Esophagus muscularis mucosa (tissue), 4 donors: ENCODE measurements around the gene ENDOD1. TPM values are rescaled to one million over a fixed set of nuclear protein-coding genes. Genes with fewer than 3 reads are reported as not detected.

Experiments
- DNase-seq: peaks from one replicate; pipeline ENCODE4 v3.0.0-alpha.2; 2017; ENCODE audit errors: extremely low spot score
- H3K27ac ChIP-seq, 4 donors: fragments of 200-600 bp; sonication (generic); replicated peaks in 1 of 4; 1 replicate in 3 of 4; 2 replicates in 1 of 4; pipeline ENCODE4 v1.5.1; 2016 to 2019; ENCODE audit warnings: mild to moderate bottlenecking in 1 of 4
- H3K27me3 ChIP-seq, 4 donors: fragments of 200-600 bp; sonication (generic); one replicate each; pipeline versions ENCODE4 v1.5.1 to v1.6.0; 2016 to 2019
- H3K36me3 ChIP-seq, 4 donors: fragments of 200-600 bp; sonication (generic); one replicate each; pipeline ENCODE4 v1.5.1; 2016 to 2019
- H3K4me1 ChIP-seq, 4 donors: fragments of 200-600 bp; sonication (generic); one replicate each; pipeline ENCODE4 v1.5.1; 2016 to 2019
- H3K4me3 ChIP-seq, 4 donors: fragments of 200-600 bp; sonication (generic); 1 replicate in 2 of 4; 2 replicates in 2 of 4; pipeline ENCODE4 v1.5.1; 2016 to 2019; ENCODE audit warnings: mild to moderate bottlenecking in 4 of 4, moderate library complexity in 1 of 4
- H3K9me3 ChIP-seq, 4 donors: fragments of 200-600 bp; sonication (generic); 1 replicate in 3 of 4; 2 replicates in 1 of 4; pipeline ENCODE4 v1.5.1; 2016 to 2019
- EP300 ChIP-seq: sonication (generic); formaldehyde crosslinking; IDR thresholded peaks from one replicate; pipeline ENCODE4 v1.6.1; 2017; ENCODE audit warnings: antibody characterized with exemption
- POLR2A ChIP-seq: fragments of 450-650 bp; IDR thresholded peaks from one replicate; pipeline ENCODE4 v1.6.1; 2017; ENCODE audit warnings: antibody characterized with exemption, moderate library complexity, mild to moderate bottlenecking, low read depth
- POLR2AphosphoS5 ChIP-seq, 2 donors: sonication (generic); formaldehyde crosslinking; IDR thresholded peaks; one replicate each; pipeline ENCODE4 v1.6.1; 2017; ENCODE audit warnings: antibody characterized with exemption in 2 of 2
- WGBS: methylation state at CpG from one replicate; pipeline ENCODE4 v1.1.5; 2018; 5-methylcytosine and 5-hydroxymethylcytosine counted together
- intact Hi-C: fragments of 100-400 bp; cut with DNase I; formaldehyde crosslinking; loops from one replicate; pipeline ENCODE4 v1.15.1; 2023
- total RNA-seq, 4 donors: library from RNA; depleted of rRNA; stranded (reverse); fragments of >200 nt; gene quantifications; one replicate each; pipeline versions ENCODE4 v1.1.0 to v1.2.1, GENCODE V29; 2016
- TF ChIP-seq, protein P1 (sequence below), 3 experiments: fragments of 200-600 bp in 2 of 3; fragments of 450-650 bp in 1 of 3; sonication (generic) in 2 of 3; IDR thresholded peaks; one replicate each; pipeline ENCODE4 v1.5.1; 2017 to 2019; ENCODE audit warnings: antibody characterized with exemption in 3 of 3, mild to moderate bottlenecking in 2 of 3, moderate library complexity in 1 of 3

The ENDOD1 gene
- total RNA-seq, 4 donors from 2014 or later = 37.6 to 43.2 (median 41.0) TPM

DNA sequence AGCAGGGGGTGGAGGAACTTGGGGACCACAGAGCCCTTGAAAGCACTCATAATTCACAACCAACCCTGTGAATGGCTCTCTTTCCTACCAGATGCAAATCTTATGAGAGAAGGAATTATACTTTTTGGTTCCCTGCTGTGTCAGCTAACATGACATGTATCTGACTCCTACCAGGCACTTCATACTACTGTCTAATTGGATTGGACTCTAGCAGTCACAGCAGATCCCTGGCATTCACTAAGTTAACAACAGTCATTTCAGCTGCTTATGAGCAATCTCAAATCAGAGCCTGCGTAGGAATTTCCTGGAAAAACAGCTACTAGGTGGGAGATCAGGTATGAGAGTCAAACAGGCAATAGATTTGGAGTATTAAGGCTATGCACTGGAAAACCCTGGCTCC, 11.1 kb upstream of the ENDOD1 start:
- no peak for TF ChIP-seq POLR2AphosphoS5 (IDR thresholded peaks at IDR 0.05)
- no peak for TF ChIP-seq EP300
- TF ChIP-seq, protein P1, sequence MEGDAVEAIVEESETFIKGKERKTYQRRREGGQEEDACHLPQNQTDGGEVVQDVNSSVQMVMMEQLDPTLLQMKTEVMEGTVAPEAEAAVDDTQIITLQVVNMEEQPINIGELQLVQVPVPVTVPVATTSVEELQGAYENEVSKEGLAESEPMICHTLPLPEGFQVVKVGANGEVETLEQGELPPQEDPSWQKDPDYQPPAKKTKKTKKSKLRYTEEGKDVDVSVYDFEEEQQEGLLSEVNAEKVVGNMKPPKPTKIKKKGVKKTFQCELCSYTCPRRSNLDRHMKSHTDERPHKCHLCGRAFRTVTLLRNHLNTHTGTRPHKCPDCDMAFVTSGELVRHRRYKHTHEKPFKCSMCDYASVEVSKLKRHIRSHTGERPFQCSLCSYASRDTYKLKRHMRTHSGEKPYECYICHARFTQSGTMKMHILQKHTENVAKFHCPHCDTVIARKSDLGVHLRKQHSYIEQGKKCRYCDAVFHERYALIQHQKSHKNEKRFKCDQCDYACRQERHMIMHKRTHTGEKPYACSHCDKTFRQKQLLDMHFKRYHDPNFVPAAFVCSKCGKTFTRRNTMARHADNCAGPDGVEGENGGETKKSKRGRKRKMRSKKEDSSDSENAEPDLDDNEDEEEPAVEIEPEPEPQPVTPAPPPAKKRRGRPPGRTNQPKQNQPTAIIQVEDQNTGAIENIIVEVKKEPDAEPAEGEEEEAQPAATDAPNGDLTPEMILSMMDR (IDR thresholded peaks at IDR 0.05) = no peak
- no peak for TF ChIP-seq POLR2A
- H3K4me1 ChIP-seq = peaks cover 14 to 42% (median 28%) of the 10 kb centered on the region in 4 donors
- H3K27ac ChIP-seq = no peak overlapping the region
- H3K36me3 ChIP-seq = no peaks in the 10 kb centered on the region
- DNase-seq = no peak
- no peak overlapping the region for H3K4me3 ChIP-seq
- 93% methylated on average over 1 of the region's 1 CpG for WGBS
- no peaks in the 10 kb centered on the region for H3K9me3 ChIP-seq
- H3K27me3 ChIP-seq = no peaks in the 10 kb centered on the region
- intact Hi-C loops = loop anchor here (5.0 kb wide), 1 partner anchor 684 kb away; no protein-coding TSS in a partner anchor

- Histone ChIP-seq H3K27me3 (no peaks in the 10 kb centered on the region), H3K9me3 (no peaks in the 10 kb centered on the region), H3K4me1 (peaks cover 0 to 24% (median 10%) of the 10 kb centered on the region in 4 donors), H3K4me3 (no peak overlapping the region), H3K36me3 (no peaks in the 10 kb centered on the region), H3K27ac (peak overlapping the region in 1 of 4 donors; percentile 25)
- TF ChIP-seq EP300 = no peak
- TF ChIP-seq, protein P1 (IDR thresholded peaks at IDR 0.05) = no peak
- TF ChIP-seq POLR2A = no peak
- TF ChIP-seq POLR2AphosphoS5 (IDR thresholded peaks at IDR 0.05) = no peak
- WGBS = 64% methylated on average over 5 of the region's 5 CpGs
- DNase-seq = no peak
- intact Hi-C loops = no loop called here
Observed at GRCh38 chr11:95081010-95081409, 8.6 kb upstream of the ENDOD1 start.

DNA sequence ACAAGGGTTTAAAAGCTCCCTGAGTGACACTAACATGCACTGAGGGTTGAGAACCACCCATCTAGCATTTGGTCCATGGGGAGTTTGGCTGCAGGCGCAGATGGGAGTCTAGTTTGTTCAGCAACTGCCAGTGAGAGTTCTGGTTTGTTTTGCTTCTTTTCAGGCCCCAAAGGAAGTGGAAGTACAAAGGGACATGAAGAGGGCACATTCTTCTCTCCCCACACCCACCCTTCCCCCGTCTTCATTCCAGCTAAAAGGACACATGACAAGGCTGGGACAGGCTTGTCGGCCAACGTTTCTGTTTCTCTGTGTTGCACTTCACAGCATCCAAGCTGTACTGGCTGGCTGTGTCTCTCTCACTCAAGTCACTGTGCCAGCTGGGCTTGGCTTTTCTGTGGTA, 8.2 kb upstream of the ENDOD1 start:
- no peak for DNase-seq
- intact Hi-C loops = no loop called here
- H3K27ac ChIP-seq = peak overlapping the region; percentile 16 to 72 (median 62)
- 63% methylated on average over 4 of the region's 4 CpGs for WGBS
- no peaks in the 10 kb centered on the region for H3K36me3 ChIP-seq
- H3K4me3 ChIP-seq = no peak overlapping the region
- TF ChIP-seq POLR2A (no peak), POLR2AphosphoS5 (IDR thresholded peaks at IDR 0.05) (peak in 1 of 2 donors; percentile 67)
- no peaks in the 10 kb centered on the region for H3K9me3 ChIP-seq
- H3K4me1 ChIP-seq = peaks cover 0 to 20% (median 6%) of the 10 kb centered on the region in 4 donors
- no peaks in the 10 kb centered on the region for H3K27me3 ChIP-seq

GRCh38 chr11:95082576-95083001, 7.1 kb upstream of the ENDOD1 start:
- no peaks in the 10 kb centered on the region for H3K27me3 ChIP-seq
- TF ChIP-seq EP300 = no peak
- TF ChIP-seq, protein P1 (IDR thresholded peaks at IDR 0.05) = no peak
- no peak for TF ChIP-seq POLR2AphosphoS5 (IDR thresholded peaks at IDR 0.05)
- no peak for TF ChIP-seq POLR2A
- H3K36me3 ChIP-seq = no peaks in the 10 kb centered on the region
- no peaks in the 10 kb centered on the region for H3K9me3 ChIP-seq
- no peak overlapping the region for H3K4me3 ChIP-seq
- H3K27ac ChIP-seq = peak overlapping the region in 3 of 4 donors; percentile 59 to 72 (median 66)
- DNase-seq = no peak
- 90% methylated on average over 2 of the region's 2 CpGs for WGBS
- H3K4me1 ChIP-seq = peaks cover 0 to 8% (median 0%) of the 10 kb centered on the region in 4 donors
- intact Hi-C loops = no loop called here

DNA sequence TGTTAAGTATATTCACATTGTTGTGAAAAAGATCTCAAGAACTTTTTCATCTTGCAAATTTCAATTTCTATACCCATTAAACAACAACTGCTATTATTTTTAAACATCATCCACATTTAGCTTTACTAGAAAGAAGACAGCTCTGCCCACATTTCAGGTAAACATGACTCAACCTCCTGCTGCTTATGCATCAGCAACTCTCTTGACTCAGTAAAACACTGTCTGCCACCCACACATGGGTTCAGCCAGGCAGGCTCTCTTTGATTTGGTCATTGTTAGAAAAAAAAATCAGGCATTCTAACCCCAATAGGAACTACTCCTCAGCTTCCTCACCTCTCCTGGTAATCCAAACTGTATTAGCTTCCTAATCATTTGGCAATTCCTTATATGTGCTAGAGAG, 5.1 kb upstream of the ENDOD1 start:
- no peaks in the 10 kb centered on the region for H3K9me3 ChIP-seq
- intact Hi-C loops = no loop called here
- H3K27ac ChIP-seq = no peak overlapping the region
- no peak overlapping the region for H3K4me3 ChIP-seq
- no peaks in the 10 kb centered on the region for H3K36me3 ChIP-seq
- H3K27me3 ChIP-seq = no peaks in the 10 kb centered on the region
- no peak for DNase-seq
- peaks cover 0 to 16% (median 10%) of the 10 kb centered on the region in 4 donors for H3K4me1 ChIP-seq
- TF ChIP-seq EP300 = no peak
